IPS DF 19.7 (cell line): ENCODE results near the gene CDH13.

ENCODE experiments used
- DNase-seq: peaks from one replicate; pipeline ENCODE4 v3.0.0-alpha.2; 2013; ENCODE audit warnings: low read depth, low spot score

Gene CDH13

GRCh38 chr16:82628088-82628423 is 1.3 kb downstream of the CDH13 start:
- DNase-seq = no peak

- no peak for DNase-seq
Measured at GRCh38 chr16:82628711-82629110, 1.9 kb downstream of the CDH13 start.

- no peak for DNase-seq
Measured at GRCh38 chr16:82629441-82630027, 2.8 kb downstream of the CDH13 start.

DNA sequence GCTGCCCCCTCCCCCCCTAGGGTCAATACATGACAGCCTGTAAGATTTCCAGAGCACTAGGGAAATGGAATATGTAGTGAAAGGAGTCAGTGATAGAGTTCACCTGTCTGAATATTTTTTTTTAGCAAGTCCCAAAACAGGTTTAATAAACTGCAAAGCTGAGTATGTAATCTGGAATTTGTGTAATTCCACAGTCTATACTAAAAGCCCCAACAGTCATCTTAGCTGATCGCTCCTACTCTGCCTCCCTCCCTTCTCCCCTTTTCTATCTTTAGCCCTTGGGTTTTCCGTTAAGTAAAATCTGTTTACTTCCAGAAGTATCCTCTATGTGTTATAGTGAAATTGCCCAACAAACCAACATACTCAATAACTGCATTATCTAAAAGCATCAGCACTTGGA is 3.5 kb downstream of the CDH13 start:
- no peak for DNase-seq

- DNase-seq = no peak
Measured at GRCh38 chr16:82630688-82631087, 3.9 kb downstream of the CDH13 start.

DNA sequence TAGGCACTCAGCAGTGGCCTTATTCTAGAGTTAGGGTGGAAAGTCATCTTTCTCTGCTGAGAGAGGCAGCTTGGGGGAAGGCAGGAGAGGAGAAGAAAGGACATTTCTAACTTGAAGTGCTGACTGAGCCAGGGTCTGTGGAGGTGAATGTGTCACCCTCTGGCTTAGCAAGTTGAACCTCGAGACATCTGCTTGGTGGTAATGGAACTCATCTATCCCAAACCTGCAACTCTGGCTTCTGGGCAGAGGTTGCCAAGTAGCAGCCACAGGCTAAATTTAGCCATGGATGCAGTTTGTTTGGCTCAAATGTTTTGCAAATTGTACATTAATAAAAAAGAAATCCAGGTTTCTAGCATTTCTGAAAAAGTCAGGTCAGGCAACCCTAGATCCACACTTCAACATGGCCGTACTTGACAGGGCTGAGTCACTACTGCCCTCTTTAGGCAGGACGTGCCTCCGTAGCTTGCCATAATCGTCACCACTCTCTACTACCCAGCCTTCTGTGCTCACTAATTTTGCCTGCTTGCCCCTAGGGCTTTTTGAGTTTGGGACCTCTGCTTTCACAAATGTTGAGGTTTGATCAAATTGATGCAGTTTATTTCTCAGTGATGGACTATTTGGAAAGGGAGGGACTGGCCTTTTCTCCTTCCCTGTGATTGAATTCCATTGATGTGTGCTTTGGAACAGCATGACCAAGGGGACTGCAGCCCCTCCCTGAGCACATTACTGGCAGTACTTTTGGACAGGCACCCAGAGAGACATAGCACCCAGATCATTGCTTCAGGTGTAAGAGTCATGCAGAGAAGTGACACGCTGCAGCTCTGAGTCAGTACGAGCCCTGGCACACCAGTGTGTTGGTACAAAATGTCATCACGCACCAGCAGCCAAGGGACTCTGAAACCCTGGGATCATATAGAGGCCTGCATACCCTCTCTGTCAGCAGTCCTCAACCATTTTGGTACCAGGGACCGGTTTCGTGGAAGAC is 5.2 kb downstream of the CDH13 start:
- no peak for DNase-seq

GRCh38 chr16:82633964-82634600 is 7.3 kb downstream of the CDH13 start:
- no peak for DNase-seq

DNA sequence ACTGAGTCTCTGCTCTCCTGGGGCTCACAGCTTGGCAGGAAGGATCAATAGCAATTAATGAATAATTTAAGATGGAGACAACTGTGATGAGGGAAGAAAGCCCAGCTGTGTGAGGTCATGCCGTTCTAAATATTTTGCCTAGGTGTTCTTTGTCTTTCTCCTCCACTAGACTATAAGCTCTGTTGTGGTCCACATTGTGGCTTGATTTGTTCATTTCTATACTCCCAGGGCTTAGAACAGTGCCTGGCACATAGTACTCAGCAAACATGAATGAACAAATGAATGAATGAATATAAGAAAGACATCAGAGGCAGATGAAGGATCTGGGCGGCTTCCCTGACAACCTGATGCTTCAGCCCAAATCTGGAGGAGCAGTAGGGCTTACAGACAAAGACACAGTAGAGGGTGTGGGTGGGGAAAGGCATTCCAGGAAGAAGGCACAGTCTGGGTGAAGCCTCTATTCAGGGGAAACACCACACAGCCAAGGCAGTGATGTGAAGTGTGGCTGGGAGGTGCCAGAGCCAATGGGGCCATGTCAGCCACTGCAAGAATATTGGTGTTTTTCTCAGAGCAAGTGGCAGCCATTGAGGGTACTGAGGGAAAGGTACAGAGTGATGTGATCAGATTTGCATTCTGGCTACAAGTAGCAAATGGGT is 8.3 kb downstream of the CDH13 start:
- DNase-seq = no peak

GRCh38 chr16:82636485-82636884 is 9.7 kb downstream of the CDH13 start:
- no peak for DNase-seq

DNA sequence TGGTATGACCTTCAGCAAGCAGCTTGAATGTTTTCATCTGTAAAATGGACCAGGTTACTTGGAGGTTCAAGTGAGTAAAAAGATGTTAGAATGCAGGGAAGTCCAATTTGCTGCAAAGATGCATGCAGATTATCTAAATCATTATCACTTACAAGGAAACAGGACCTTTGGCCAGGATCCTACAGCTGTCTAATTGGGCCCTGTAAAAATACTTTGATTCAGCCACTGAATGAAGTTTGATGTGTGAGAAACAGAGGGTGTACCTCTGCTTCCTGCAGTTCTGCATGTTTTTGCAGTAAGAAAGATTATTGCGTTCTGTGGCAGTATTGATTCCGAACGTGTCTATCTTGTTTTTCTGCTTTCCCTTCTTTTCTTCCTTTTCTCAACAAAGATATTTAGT is 10.2 kb downstream of the CDH13 start:
- DNase-seq = no peak

- DNase-seq = no peak
Measured at GRCh38 chr16:82638095-82638798, 11.5 kb downstream of the CDH13 start.

DNA sequence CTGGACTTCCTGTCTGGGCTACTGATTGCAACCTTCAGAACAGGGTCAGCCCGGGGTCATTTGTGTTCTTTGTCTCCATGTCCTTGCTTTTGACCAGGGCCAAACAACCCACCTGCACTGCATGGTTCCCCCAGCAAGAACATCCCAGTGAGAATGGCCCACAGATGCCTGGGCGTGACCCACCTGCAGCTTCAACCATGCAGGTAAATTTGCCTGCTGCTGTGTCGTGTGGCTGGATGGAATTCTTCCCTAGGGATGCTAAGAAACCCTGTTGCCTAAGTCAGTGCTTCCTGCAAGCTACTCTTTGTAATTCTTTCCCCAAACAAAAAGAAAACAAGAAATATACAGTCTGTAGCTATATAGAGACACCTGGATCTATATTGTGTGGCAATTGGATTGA is 12.5 kb downstream of the CDH13 start:
- DNase-seq = no peak

GRCh38 chr16:82639666-82640336 is 13.0 kb downstream of the CDH13 start:
- no peak for DNase-seq

DNA sequence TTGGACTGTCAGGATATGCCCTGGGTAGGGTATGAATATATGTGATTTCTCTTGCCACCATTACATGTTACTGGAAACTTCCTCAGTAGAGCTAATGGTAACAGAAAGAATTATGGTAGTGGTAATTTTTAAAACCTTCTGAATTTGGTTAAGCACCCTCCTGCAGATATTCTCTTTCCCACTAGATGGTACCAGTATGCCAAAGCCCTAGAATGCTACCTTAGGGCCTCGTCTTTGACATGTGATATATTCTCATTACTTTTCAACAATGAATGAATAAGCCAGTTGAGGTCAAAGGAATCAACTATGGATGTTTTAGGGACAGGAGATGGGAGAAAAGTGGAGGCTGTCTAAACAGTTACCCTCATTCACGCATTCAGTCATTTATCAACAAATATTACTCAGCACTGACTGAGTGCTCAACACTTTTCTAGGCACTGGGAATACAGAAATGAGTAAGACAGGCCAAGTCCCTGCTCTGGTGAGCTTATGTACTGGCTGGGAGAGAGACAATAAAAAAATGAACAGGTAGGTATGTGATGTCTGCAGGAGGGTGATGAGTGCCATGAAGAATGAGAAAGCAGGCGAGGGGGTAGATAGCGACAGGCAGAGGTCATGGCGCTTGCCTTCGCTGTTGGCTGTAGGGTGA is 14.7 kb downstream of the CDH13 start:
- no peak for DNase-seq

DNA sequence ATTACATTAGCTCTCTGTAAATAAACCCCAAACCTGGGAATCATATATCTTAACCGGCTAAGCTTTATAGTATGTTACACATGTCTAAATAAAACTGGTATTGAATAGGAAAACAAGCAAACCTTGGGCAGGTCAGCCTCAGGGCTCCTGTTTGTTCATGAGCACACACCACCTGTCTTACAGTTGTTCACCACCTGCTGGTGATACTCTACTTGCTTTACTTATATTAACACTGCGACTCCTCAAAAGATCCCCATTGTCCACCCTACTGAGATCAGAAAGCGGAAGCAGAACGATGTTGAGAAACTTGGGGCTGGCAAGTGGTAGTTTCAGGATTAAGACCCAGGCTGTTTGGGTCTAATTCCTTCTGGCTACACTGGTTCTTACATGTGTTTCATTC is 16.4 kb downstream of the CDH13 start:
- no peak for DNase-seq

GRCh38 chr16:82643936-82644630 is 17.3 kb downstream of the CDH13 start:
- peak; percentile 69 for DNase-seq

- DNase-seq = no peak
Measured at GRCh38 chr16:82646504-82646903, 19.7 kb downstream of the CDH13 start.

GRCh38 chr16:82649766-82650165 is 23.0 kb downstream of the CDH13 start:
- DNase-seq = no peak

DNA sequence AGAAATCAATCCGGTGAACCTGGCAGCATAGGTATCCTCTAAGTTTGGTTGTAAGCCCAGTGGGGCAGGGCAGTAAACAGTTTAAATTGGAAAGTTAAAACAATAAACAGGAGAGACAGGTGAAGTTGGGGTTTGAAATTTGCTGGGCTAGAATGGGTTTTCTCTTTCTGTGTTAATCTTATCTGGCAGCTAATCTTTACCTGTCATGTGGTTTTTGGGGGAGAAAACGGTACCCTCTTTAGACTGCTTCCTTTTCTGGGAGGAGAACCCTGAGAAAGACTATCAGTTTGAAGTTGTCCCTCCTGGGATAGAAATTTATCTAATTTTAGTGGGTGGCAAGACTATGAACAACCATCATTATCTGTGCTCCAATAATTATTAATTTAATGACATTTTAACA is 24.0 kb downstream of the CDH13 start:
- DNase-seq = no peak
